NCI-H2227 treated with DMSO at 0.1 percent for 48 hours (cell line): ENCODE data around the gene MYL6.
A peak's percentile ranks its signal among the peaks of the same experiment; 100 is the strongest.
"Not testable (repeated sequence)": the region's sequence is repeated elsewhere in the genome, so short reads cannot be mapped to it uniquely, and the experiment has no call there.

Source experiments
- DNase-seq: peaks from one replicate; lab custom pipeline; 2025; lab: John Stamatoyannopoulos, UW

The MYL6 gene

DNA sequence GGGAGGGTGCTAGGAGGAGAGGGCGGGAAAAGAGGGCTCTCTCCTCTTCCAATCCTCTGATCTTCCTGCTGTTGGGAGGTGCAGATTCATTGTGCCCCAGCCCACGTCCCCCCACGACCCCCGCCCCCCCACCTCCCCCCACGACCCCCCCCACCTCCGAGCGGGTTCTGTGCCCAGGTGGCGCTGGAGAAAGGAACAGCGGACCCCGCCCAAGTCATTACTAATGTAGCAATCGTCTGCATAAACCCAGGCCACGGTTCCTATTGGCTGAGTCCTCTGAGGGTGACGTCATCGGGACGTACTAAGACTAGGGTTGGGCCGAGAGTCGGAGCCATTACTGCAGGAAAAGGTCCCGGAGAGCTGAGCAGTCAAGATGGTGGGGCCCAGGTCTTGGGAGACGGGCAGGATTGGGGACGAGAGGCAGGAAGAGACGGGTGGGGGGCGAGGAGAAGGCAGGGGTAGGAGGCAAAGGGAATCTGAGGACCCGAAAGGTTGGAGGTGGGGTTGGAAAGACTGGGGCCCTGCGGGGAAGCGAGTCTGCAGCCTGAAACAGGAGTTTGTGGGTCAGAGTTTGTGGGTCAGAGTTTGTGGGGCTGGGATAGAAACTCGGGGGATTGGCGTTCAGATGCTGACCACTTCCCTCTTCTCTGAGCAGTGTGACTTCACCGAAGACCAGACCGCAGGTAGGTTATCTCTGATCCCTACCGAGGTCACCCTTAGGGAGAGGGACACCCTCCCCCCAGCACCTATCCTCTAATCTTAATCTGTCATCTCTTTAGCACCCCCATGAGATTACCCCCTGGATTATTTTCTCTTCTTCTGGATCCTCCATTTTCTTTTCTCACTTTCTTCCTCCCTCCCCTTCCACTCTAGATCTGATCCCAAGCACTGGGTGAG is at the start of gene MYL6:
MYL6 (plus strand) TSS at position 331 of the 897 bp plus-strand sequence; CDS start at position 374, 43 bp downstream.
- peak; percentile 88 for DNase-seq

DNA sequence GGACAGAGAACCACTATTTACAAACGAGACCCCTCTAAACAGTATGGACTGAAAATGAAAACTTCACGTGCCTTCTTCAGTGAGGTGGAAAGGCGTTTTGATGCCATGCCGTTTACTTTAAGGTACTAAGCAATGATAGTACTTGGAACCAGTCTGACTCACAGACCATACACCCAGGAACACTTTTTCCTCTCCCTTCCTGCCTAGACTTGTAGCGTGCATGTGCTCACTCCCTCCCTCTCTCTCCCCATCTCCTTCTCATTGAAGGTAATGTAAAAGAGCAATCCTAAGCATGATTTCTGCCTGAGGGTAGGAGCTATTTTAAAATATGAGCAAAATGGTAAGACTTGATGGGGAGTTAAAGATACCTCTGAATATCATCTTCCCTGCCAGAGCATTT is 47.6 kb upstream of the MYL6 start:
- DNase-seq = no peak

DNA sequence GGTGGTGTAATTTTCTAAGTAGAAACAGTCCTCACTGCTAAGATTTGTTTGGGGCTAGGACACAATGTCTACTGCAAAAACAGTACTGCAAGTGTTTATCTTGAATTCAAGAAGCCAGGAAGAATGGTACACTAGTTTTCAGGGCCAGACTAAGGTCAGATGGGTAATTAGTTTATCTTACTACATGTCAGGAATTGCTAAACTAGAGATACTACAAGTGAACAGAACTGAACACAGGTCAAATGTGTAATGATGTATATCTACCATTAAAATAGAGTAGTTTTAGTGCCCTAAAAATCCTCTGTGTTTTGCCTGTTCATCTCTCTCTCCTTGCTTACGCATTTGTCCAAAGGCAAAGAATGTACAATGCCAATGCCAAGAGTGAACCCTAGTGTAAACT is 44.1 kb upstream of the MYL6 start:
- no peak for DNase-seq

DNA sequence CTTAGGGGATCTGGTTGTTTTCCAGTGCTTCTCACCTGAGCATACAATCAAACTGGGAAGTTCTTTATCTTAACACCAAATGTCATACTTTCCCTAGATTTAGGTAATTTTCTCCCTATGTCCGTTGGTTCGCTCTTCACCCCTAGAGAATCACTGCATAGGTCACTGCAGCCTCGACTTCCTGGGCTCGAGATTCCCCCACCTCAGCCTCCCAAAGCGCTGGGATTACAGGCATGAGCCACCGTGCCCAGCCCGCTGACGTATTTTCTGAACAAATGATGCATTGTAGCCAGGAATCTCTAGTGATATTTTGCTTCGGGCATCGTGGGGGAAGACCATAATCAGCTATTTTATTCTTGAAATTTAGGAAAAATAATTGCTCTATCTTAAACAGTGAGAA is 42.8 kb upstream of the MYL6 start:
- no peak for DNase-seq

DNA sequence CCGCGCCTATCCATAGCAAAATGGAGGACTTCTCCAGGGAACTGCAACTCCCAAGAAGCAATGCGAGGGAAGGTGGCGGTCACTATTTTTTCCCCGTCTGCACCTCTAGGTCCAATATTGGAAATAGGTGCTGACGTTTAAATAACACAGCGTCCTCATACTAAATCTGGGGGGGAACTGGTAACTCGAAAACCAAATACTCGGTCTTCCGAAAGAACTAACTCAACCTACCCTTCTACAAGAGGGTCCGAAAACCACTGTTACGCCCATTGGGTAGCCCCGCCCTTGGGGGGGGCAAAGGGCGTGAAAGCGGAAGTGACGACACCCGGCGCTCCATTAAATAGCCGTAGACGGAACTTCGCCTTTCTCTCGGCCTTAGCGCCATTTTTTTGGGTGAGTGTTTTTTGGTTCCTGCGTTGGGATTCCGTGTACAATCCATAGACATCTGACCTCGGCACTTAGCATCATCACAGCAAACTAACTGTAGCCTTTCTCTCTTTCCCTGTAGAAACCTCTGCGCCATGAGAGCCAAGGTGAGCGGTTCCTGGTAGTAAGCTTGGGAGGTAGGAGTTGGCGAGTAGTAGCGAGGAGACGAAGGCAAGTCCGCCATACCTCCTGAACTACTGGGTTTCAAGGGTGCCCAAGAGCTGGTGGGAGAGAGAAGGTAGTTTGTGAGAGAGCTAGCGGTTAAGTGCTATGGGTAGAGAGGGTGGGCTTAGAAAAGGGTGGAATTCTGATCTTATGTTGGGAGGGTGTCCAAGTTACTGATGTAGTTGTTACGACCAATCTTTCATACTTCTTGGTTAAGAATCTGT is 41.7 kb upstream of the MYL6 start, which contains the start of gene RPL41:
RPL41 (plus strand) TSS at position 367 of the 815 bp plus-strand sequence.
- peak; percentile 87 for DNase-seq

DNA sequence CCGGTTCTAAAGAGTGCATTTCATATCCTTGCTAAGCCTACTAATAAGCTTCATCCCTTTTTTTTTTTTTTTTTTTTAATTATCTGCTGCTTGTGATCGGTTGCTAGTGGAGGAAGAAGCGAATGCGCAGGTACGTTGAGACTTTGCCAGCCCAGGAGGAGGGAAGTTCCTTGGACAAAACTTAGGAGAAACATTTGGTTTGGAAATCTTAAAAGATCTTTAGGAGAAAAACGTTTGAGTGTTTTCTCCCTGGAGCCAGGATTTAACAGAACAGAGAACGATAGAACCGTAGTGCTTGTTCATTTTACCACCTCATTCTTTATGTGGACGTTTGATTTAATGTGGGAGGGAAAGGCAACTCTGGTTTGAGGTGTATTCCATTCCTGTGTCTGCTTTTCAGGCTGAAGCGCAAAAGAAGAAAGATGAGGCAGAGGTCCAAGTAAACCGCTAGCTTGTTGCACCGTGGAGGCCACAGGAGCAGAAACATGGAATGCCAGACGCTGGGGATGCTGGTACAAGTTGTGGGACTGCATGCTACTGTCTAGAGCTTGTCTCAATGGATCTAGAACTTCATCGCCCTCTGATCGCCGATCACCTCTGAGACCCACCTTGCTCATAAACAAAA is 41.0 kb upstream of the MYL6 start:
- not testable (repeated sequence) for DNase-seq

DNA sequence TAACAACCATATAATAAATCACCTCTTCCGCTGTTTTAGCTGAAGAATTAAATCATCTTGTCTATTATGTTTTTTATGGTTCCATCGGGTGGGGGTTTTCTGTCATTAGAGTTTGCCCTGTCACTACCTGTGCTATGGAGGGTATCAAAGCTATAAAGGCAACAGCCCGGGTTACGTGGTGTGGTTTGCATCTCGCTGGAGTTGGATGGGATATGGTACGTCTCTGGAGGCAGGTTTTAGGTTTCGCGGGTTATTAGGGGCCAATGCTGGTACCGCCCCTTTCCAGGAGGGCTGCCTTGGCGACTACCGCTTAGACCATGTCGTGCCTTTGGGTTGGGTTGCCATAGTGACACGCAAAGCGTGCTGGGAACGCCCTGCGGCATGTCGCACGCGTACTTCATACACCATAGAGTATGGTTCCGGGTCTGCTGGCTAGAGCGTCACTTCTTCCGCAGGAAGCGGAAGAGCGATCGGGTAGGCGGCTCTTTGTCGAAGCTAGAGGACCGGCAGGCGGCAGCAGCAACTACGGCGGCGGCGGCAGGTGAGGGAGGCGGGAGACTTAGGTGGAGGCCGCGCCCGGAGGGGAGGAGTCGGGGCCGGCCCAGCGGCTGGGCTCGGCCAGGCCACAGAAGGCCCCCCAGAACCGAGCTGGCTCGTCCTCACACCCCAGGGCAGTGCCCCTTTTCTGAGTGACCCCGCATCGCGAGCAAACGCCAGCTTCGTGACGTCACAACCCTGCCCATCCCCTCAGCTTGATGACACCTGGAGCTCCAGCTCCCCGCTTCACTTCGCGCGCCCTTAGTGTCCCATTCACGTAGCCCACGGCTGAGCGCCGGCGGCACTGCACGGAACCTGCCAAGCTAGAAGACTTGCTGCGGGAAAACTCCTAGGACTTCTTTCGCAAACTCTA is 40.1 kb upstream of the MYL6 start, which contains the start of gene ZC3H10:
ZC3H10 (plus strand) TSS at position 489 of the 910 bp plus-strand sequence. CDS start 2,297 bp downstream, outside the sequence.
- peak; percentile 96 for DNase-seq

DNA sequence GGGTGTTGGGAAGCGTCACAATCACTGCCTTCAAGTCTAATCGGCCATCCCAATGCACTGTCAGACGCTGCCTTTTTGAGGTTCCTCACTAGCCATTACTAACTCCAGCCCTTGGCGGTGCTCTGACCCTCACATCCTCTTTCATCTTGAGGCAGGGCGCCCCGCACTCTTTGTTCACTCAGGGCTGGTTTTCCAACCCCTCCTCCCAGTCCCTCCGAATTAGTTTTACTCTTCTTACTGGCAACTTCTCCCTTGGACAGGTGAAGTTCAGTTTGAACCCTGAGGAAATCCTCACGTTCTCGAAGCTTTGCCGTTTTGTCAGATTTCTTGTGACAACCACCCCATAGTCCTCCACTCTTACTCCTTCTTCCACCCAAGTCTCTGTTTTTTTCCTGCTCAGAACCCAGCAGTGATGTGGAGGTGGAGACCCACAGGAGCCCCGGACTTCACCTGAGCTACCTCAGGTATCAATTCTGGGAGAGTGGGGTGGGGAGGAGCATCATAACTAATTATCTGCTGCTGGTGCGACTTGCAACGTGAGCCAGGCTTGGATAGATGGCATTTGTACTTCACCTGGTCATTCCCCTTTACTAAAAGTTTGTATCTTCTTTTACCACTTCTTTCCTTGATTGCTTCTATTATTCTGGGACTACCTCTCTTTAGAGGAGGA is 39.3 kb upstream of the MYL6 start:
- no peak for DNase-seq

DNA sequence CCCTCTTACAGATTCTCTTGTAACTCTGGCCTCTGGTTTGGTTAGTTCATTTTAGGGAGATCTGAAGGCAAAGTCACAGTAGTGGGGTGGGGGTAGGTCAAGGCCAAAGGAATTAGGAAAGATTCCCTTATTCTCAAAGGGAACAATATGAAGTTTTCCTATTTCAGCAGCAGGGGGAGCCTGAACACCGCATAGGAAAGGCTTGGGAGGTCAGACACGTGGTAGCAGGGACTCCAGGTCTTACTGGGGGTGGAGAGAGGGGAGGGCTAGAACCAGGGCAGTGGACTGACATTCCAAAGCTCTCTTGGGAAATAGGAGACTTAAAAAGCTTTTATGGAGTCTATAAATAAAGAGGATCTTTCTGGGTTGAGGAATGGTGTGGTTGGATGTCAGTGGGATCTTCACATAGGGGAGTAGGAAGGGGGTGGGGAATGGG is 38.8 kb upstream of the MYL6 start:
- peak; percentile 56 for DNase-seq

DNA sequence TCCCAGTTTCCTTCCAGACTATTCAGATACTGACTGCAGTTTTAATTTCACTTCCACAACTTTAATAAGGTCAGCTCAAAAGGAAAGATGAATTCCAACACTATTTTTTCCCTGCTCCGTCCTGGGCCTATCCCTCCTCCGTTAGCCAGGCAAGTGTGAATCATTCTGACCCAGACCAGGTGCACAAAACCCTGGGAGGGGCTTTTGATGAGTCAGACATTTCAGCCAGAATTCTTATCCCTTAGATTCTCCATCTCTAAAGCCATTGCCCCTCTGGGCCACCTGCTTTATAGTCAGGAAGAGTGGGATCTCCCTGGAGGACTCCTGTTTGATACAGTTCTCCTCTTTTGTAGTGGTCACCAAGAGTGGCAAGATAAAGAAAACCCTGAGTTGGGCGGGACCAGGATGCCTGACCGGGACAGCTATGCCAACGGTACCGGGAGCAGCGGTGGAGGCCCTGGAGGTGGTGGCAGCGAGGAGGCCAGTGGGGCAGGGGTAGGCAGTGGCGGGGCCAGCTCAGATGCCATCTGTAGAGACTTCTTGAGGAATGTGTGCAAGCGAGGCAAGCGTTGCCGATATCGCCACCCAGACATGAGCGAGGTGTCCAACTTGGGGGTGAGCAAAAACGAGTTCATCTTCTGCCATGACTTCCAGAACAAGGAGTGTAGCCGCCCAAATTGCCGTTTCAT is 37.9 kb upstream of the MYL6 start:
- DNase-seq = no peak

DNA sequence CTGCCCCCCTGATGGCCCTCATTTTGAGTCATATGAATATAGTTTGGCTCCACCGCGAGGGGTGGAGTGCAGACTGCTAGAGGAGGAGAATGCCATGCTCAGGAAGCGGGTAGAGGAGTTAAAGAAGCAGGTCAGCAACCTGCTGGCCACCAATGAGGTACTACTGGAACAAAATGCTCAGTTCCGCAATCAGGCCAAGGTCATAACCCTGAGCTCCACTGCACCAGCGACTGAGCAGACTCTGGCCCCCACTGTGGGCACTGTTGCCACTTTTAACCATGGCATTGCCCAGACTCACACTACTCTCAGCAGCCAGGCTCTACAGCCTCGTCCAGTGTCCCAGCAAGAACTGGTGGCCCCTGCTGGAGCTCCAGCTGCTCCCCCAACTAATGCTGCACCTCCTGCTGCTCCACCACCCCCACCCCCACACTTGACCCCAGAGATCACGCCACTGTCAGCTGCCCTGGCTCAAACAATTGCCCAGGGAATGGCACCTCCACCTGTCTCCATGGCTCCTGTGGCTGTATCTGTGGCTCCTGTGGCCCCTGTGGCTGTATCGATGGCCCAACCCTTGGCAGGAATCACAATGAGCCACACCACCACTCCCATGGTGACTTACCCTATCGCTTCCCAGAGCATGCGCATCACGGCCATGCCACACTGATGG is 36.8 kb upstream of the MYL6 start:
- no peak for DNase-seq

DNA sequence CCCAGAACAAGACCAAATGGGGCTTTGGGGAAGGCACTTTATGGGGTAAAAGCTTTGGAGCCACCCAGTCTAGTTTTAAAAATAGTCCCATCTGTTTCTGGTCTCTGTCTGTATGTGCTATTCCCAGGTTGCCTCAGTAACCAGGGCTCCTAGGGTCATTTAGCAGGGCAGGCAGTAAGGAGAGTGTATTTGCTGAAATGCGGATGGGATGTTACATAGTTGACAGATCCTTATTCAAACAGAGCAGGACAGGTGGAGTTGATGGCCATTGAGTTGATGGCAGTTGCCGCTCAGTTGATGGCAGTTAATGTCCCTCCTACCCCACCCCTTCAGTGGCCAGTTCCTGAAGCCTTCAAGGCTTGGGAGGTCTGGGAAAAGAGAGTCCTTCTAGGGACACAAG is 35.5 kb upstream of the MYL6 start:
- DNase-seq = no peak

DNA sequence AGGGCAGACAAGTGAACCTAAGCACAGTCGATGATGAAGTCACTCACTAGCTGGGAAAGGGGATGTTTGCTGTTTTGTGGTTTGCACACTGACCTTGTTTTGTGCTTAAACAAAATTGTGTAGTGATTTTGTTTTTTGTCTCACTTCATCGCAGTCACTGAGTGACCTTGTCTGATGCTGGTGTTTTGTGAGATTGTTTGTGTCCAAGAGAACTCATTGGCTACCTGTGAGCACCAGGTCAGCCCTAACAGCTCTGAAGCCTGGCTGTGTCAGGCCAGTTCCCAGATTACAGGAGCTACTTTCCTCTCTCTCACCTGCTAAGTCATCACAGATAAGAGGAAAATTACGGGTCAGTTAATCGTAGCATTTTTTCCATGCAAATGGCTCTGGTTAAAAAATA is 34.0 kb upstream of the MYL6 start:
- no peak for DNase-seq

DNA sequence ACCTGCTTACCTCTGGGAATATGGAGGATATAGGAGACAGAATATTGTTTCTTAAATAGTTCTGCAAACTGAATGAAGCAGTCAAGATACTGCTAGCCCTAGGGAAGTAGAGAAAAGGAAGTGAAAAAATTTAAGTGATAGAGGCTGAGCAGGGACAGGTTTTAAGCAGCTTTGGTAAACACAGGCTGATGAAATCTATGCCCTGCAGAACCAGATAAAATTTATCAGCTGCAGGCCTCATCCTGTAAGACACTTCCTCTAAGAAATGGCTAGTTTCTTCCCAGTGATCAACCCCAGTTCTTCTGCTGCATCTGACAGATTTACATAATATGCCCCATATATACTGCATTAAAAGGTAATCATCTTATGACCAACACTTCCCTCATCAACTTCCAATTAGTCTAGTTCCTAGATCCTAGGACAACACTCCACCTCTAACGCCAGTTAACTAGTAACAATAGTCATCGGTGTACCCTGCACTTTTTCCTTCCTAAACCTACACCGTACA is 31.4 kb upstream of the MYL6 start:
- DNase-seq = no peak

DNA sequence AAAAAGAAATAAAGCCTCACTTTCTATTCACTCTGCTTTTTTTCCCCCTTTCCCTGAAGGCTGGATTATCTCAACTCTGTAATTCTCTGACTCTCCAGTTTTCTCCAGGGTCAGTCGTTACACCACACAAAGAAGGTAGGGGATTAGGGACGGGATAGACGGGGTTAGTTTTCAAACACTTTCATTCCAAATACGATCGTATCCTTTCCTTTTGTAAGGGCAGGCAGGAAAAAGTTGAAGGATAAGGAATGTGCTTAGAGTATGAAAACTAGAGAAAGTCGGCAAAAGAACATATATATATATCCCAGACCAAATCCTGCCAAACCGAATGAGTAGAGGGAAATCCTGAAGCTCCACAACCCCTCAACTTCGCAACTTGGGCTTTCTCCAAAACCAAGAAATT is 30.7 kb upstream of the MYL6 start:
- no peak for DNase-seq

DNA sequence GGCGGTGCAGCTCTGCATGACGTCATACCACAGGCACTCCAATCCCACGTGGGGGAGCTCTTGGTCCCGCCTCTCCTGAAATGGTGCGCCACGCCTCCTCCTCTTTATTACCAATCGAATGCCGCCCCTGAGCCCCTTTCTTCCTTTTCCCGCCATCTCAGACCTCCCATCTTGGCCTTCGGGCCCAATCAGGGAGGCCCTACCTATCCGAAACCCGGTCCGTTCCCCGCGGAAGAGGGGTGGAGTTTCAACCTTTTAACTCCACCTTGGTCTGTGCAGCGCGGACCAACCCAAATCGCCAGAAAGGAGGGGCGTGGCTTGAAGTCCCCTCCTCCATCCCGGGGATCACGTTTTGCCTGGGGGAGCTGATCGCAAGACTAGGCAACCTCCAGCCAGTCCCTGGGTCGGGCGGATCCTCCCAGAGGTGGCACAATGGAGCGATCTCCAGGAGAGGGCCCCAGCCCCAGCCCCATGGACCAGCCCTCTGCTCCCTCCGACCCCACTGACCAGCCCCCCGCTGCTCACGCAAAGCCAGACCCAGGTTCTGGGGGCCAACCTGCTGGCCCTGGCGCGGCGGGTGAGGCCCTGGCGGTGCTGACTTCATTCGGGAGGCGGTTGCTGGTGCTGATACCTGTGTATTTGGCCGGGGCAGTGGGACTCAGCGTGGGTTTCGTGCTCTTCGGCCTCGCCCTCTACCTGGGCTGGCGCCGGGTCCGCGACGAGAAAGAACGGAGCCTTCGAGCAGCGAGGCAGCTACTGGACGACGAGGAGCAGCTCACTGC is 30.1 kb upstream of the MYL6 start, which contains the start of gene ESYT1:
ESYT1 (plus strand) TSS at position 380 of the 782 bp plus-strand sequence; CDS start at position 433, 53 bp downstream.
- DNase-seq = peak; percentile 95

DNA sequence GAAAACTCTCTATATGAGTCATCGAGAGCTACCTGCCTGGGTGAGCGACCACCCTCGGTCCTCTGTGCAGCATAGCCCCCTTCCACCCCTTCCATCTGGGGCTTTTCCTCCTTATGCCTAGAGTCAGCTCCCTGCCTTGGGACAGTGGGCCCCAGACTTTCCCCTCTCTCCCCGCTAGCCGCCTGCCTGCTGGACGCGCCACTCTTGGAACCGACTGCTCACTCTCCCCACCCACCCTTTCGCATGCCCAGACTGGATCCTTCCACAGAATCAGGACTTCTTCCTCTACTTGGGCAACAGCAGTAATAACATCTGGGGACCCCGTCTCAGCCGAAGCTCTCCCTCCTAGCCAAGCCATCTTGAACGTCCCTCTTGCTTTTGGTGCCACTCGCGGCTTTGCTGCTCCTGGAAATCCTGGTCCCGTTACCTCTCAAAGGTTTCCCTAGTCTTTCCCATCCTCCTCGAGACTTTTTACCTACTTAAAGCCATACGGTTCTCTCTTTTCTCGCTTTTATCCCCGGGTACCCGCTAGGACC is 29.4 kb upstream of the MYL6 start:
- no peak for DNase-seq
